Measurements from ENCODE around the gene EYS. TPM values are rescaled to one million over a fixed set of nuclear protein-coding genes. Genes with fewer than 3 reads are reported as not detected.

Gene EYS
- total RNA-seq, 6 experiments from 2014 or later, result 0.54 to 2.3 (median 0.74) TPM; not detected in 1

DNA sequence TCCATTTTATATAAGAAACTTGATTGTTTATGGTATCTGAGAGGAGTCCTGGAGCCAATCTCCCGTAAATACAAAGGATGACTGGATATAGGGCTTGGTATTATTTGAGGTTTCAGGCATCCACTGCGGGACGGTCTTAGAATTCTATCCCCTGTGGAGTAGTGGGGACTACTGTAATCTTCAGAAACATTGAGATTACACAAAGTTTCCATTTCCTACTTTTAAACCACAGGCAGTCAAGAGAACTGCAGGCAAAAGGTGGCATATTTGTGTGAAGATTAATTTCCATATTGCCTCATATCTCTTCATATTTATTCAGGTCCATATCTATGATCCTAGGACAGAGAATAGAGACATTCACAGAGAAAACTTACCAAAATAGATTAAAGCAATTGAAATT, 1485.2 kb downstream of the EYS start:
- Histone ChIP-seq H3K9me3 (no peaks in the 10 kb centered on the region), H3K27me3 (no peaks in the 10 kb centered on the region), H3K4me3 (no peak overlapping the region), H3K4me1 (no peaks in the 10 kb centered on the region), H3K27ac (no peak overlapping the region), H3K36me3 (no peaks in the 10 kb centered on the region)
- 54% methylated on average over 3 of the region's 3 CpGs for WGBS (ENCODE audit: insufficient coverage, low coverage, low lambda C conversion rate, missing lambda C conversion rate)
- no peak for TF ChIP-seq POLR2A (IDR thresholded peaks at IDR 0.05)
- no peak for TF ChIP-seq CTCF (IDR thresholded peaks at IDR 0.05)
- ATAC-seq, result no peak
- intact Hi-C loops (cut with DNase I), result no loop called here
- DNase-seq, result no peak

GRCh38 chr6:64220801-64221200, 1486.2 kb downstream of the EYS start:
- Histone ChIP-seq H3K4me3 (no peak overlapping the region), H3K4me1 (no peaks in the 10 kb centered on the region), H3K36me3 (no peaks in the 10 kb centered on the region), H3K27me3 (no peaks in the 10 kb centered on the region), H3K9me3 (no peaks in the 10 kb centered on the region), H3K27ac (no peak overlapping the region)
- DNase-seq (no peak), ATAC-seq (no peak)
- intact Hi-C loops (cut with DNase I), result no loop called here
- TF ChIP-seq POLR2A (IDR thresholded peaks at IDR 0.05), result no peak
- TF ChIP-seq CTCF (IDR thresholded peaks at IDR 0.05), result no peak
- WGBS (ENCODE audit: insufficient coverage, low coverage, low lambda C conversion rate, missing lambda C conversion rate), result 92% methylated on average over 1 of the region's 1 CpG

GRCh38 chr6:64217721-64218620, 1489.1 kb downstream of the EYS start:
- DNase-seq (no peak), ATAC-seq (no peak)
- H3K36me3 ChIP-seq, result no peaks in the 10 kb centered on the region
- H3K27ac ChIP-seq, result no peak overlapping the region
- no peaks in the 10 kb centered on the region for H3K9me3 ChIP-seq
- H3K4me3 ChIP-seq, result no peak overlapping the region
- H3K4me1 ChIP-seq, result no peaks in the 10 kb centered on the region
- TF ChIP-seq CTCF (IDR thresholded peaks at IDR 0.05), result no peak
- TF ChIP-seq POLR2A (IDR thresholded peaks at IDR 0.05), result no peak
- intact Hi-C loops (cut with DNase I), result no loop called here
- WGBS (ENCODE audit: insufficient coverage, low coverage, low lambda C conversion rate, missing lambda C conversion rate), result 35% methylated on average over 2 of the region's 2 CpGs
- H3K27me3 ChIP-seq, result no peaks in the 10 kb centered on the region

GRCh38 chr6:64214373-64214772, 1492.7 kb downstream of the EYS start:
- intact Hi-C loops (cut with DNase I), result no loop called here
- no peak for DNase-seq
- no peak for ATAC-seq
- Histone ChIP-seq H3K27ac (no peak overlapping the region), H3K27me3 (no peaks in the 10 kb centered on the region), H3K4me3 (no peak overlapping the region), H3K9me3 (no peaks in the 10 kb centered on the region), H3K4me1 (no peaks in the 10 kb centered on the region), H3K36me3 (no peaks in the 10 kb centered on the region)
- TF ChIP-seq CTCF (IDR thresholded peaks at IDR 0.05), result no peak
- TF ChIP-seq POLR2A (IDR thresholded peaks at IDR 0.05), result no peak
